GM21576 (cell line): ENCODE data around the gene TEAD1.
A peak's percentile ranks its signal among the peaks of the same experiment; 100 is the strongest.

Experiments
- ATAC-seq: cut with Tn5 transposase; IDR thresholded peaks from one replicate; pipeline ENCODE4 v1.9.1; 2021; ENCODE audit warnings: mild to moderate bottlenecking, moderate library complexity; ENCODE audit not compliant: unreplicated experiment

TEAD1 gene

DNA sequence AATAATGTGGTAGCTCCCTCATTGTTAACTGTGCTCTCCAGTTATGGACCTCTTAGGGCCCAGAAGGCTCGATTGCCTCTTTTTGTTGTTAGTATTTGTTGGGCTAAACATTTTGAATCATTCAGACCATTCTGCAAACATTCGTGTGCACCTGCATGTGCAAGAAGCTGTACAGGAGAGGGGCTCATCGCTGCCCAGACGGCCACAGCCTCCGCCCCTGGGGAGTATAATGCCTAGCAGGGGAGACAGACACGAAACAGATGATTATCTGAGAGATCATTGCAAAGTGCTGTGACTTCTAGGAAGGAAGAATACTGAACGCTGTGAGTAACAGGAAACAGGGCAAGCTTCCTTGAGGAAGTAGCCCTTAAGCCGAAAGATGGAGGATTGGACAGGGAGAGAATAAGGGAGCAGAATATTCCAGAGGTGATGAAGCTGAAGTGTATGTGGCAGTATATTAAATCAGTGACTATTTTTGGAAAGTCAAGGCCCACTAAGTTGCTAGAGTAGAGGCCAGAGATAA is 211.6 kb downstream of the TEAD1 start:
- no peak for ATAC-seq

DNA sequence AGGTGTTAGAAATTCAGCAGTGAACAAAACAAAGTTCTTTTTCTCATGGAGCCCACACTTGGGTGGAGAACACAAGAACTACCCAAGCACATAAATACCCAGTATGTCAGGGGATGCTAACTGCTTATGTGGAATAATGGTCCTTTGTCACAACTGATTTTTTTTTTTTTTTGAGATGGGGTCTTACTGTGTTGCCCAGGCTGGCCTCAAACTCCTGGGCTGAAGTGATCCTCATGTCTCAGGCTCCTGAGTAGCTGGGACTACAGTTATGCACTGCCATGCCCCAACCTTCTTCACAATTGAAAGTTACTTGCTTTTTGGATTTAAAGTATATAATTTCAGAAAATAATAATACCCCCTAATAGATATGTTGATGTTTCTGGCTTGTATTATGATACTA is 212.3 kb downstream of the TEAD1 start:
- ATAC-seq: no peak

DNA sequence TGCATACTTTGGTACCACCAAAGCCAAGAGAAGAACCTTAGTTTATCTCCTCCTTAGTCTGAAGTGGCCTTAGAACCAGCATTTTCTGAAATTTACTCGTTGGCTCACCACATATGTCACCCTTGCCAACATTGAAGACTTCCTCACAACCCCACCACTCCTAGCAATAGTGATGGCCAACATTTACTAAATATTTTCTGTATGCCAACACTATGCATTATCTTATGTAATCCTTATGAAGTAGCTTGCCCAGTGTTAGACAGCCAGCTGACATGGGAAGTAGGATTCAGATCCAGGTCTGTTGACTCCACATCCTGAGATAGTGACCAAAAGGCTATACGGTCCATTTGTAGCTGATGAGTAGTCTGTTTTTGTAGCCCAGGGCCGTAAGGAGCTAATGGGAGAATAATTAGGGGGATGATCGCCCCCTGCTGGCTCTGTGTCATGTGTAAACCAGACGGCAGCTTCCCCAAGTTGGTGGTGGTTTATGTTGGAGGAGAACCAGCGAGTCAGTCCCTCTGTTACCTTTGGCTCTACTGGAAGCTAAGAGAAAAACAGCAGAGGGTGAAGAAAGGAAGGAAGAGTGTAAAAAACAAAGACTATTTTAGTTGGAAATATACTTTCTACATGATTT is 214.4 kb downstream of the TEAD1 start:
- ATAC-seq: peak; percentile 58

DNA sequence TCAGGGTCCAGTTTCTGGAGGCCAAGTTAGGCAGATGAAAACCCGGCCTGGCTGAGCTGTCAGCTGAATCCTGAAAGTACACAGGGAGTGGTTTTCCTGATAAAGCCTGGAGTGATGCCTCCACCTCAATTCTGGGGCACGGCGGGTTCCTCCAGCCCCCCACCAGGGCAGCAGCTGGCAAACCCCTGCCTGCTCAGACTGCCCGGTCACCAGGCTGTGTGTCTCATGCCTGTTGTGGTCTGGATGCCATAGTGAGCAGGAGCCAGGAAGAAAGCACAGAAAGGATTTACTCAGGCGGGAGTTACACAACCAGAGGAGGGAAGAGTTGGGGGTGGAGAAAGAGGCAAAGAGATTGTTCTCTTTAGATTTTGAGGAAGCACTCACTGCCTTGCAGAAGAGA is 215.0 kb downstream of the TEAD1 start:
- no peak for ATAC-seq

DNA sequence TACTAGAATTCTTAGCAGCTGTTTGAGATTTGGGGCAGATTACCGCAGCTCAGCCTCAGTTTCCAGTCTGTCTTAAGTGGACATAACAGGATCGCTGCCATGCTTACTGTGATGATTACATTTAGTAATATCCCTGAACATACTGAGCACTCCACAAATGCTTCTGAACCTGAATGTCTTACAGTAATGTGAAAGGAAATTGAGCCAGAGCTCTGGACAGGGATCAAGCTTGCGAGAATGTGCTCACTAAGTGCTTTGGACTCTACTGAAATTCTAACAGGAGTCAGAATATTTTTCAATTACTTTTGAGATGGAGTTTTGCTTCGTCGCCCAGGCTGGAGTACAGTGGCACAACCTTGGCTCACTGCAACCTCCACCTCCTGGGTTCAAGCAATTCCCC is 216.3 kb downstream of the TEAD1 start:
- ATAC-seq: no peak

DNA sequence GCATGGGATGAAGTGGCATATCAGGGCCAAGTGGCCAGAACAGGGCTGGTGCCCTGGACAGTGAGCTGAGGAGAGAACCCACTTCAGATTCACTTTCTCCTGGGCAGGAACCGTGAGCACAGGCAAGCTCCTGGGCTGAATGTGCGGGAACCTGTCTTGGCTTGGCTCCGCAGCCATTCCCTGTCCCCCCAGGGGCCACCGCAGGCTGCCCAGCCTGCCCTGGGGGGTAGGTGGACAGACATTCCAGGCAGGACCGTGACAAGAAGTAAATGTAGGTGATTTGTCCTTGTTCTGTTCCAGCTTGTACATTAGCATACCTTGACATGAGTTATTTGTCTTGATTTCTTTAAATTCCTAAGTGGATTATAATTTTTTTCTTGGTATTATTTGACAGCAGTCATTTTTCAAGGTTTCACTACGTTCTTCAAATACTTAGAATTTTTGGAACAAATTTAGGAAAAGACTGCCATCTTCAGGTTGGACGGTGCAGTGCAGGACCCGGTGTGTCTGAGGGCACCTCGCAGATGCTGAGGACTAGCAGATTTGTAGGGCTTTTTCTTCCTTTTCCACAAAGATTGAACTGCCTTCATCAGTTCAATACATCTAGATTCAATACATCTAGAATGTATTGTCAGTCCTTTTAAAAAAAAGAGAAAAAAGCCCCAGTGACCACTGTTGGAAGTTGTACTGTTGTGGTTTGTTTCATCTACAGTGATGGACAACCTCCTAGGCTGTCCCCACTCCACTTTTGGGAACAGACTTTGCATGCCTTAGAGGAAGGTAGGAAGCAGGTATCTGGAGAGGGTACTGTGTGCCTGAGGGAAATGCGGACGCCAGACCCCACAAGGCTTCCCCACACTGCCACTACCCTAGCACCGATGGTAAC is 219.8 kb downstream of the TEAD1 start:
- ATAC-seq: no peak

DNA sequence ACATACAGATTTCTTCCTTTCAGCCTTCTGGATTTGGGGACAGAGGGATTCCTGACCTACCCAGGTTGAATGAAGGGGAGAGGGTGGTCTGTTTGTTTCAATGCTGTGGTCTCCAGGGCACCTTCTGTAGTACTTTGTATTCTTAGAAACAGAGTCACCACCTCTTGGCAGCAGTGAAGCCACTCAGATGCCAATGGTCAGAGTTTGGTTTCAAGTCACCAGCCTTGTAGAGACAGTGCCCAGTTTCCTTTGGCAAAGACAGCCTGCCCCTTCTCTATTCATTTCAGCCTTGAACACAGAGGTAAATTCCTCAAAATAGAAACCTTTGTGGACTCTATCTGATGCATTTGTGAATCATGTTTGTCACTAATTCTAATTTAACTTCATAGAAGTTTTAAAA is 223.2 kb downstream of the TEAD1 start:
- no peak for ATAC-seq

DNA sequence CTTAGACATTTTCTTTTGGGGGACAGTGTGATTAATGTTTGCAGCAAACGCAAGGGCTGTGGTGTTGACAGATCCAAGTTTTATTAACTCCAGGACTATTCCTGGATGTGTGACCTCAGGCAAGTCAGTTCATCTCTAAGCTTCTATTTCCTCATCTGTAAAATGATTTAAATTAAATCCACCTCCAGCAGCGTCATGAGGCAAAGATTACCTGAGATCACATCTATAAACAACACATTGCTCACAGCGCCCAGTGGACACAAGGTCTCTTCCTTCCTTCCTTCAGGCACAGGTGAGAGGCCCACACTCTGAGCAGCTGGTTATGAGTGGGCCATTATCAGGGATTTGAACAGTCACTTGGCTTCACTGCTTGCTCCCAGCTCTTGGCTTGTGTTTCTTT is 223.6 kb downstream of the TEAD1 start:
- ATAC-seq: no peak

DNA sequence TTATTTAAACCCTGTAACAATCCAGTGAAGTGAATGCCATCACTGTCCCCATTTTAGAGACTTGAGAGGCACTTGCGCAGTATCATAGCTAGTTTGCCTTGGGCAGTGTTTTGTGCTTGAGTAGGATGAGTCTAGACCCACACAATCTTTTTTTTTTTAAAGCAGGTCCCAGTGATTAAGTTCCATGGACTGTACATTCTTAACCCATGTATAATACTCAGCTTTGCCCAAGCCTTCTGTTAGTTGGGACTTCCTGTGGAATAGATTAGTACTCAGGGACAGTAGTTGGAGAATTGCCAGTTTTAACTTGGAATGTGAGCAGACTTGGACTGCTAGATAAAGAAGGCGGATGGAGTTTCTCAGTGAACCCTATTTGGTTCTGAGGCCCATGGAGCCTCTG is 226.3 kb downstream of the TEAD1 start:
- no peak for ATAC-seq

DNA sequence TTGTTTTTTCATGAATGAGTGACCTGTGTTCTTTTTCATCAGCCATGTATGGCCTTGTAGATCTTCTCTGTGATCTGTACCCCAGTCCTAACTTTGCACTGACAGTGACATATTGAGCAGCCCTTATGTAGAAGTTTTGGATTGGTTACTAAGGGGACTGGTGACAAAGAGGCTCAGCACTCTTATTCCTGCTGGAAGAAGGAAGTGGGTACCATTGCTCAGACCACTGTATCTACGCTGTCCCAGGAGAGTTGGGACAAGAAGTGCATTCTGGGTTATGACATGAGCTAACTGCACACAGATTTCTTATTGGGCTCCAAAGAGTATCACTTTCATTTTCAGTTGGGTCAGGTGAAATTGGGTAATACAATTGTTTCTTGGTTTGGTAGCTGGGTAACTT is 227.1 kb downstream of the TEAD1 start:
- no peak for ATAC-seq

DNA sequence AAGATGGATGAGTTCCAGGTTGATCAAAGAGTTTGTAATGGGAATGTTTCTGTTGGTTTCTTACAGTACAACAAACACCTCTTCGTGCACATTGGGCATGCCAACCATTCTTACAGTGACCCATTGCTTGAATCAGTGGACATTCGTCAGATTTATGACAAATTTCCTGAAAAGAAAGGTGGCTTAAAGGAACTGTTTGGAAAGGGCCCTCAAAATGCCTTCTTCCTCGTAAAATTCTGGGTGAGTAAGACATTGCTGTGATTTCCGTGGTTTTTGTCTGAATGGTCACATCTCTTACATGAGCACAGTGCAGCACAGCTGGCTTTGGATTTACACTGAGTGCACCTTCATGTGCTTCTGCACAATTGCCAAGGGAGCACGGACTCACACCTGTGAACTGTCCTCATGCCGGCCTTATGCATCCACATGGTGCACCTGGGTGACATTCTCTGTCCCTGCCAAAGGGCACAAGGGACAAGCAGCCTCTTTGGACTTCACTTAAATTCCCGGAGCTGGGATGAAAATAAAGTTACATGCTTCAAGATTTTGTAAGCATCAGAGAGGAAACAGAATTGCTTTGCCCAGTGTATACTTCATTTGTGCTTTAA is 227.8 kb downstream of the TEAD1 start:
- no peak for ATAC-seq

DNA sequence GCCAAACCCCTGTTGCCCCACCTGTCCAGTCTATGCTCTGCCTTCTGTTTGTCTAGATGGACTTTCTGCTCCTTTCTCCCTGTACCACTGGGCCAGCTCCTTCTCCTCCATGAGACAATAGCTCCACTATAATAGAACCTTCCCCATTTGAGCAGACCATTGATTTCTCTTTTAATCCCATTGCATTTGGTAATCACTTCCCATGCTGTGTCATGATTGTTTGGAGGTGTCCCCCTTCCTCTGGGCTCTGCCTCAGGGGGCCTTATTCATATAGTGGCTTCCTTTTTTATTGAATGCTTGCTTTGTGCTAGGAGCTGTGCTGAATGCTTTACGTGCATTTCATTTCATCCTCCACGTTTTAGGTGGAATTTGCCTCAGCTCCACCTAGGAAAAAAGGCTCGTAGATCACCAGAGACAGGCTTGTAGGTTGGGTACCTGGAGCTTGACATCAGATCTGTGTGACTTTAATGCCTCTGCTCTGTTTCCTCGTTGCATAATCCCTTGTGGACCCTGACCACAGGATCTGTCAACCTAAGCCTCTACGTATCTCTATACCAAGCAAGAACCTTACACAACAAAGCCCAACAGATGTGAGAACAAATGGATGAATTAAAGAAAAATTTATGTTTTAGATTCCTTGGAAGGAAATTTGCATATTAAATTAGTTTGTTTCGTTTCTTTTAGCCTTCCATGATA is 228.7 kb downstream of the TEAD1 start:
- ATAC-seq: no peak

DNA sequence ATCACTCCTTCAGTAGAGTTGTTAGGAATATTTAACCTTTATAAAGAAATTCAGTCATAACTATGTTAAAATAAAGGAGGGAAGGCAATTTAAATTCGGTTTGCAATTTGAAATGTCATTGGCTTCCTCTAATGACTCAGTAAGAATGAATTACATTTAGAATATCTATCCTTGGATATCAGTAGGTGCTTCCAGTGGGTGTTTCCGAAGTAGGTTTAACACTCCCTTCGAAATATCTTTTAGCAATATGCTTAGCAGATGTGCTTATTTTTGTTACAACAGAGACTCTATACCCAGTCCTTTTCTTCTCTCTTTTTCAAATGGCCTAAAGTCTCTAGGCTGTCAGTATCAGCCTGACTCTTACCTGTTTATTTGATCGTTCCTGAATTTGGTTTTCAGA is 231.2 kb downstream of the TEAD1 start:
- no peak for ATAC-seq

DNA sequence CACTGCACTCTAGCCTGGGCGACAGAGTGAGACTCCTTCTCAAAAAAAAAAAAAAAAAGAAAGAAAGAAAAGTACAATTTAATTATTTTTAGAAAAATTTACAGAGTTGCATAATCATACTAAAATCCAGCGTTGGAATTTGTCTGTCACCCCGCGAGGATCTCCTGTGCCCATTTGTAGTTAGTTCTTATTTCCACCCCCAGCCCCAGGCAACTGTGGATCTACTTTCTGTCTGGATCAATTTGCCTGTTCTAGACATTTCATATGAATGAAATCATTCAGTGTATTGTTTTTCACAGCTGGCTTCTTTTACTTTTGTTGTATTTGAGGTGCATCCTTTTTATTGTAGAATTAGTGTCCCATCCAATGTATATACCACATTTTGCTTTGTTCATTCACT is 232.3 kb downstream of the TEAD1 start:
- no peak for ATAC-seq

DNA sequence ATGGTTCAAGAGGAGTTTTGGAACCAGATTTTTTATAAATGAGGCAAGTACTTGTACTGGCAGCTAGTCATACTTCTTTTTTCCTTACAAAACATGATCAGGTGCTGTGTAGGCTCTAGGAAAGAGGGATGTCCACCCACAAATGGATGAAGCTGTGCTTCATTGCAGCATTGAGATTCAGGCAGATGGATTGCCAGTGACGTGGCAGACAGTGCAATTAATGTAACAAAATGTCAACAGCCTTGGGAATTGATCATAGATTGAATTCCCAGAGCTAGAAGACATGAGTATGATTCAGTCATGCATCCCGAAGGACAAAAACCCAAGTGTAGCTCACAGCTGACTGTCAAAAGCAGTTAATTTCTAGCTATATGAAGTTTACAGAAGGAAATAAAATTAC is 235.7 kb downstream of the TEAD1 start:
- no peak for ATAC-seq

DNA sequence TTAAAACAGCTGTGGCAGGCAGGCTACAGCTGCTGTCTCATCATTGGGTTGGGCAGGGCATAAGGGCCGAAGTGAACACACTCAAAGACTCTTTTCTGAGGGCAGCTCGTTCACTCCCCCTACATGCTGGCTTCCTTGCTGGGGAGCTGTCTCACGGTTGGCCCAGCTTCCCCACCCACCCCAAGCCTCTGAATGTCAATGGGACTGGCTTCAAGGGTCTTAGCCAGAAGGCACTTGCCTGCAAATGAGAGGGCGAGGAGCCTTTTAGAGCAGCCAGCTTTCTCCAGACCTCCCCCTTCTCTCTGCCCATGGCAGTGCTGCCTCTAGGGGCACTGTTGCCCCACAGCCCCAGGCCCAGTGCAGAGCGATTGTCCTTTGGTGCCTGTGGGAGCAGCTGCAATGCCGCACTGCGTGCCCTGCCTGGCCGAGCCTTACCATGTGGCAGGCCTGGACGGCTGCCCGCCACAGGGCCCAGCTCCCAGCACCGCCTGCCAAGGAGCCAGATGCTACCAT is 240.2 kb downstream of the TEAD1 start:
- no peak for ATAC-seq

DNA sequence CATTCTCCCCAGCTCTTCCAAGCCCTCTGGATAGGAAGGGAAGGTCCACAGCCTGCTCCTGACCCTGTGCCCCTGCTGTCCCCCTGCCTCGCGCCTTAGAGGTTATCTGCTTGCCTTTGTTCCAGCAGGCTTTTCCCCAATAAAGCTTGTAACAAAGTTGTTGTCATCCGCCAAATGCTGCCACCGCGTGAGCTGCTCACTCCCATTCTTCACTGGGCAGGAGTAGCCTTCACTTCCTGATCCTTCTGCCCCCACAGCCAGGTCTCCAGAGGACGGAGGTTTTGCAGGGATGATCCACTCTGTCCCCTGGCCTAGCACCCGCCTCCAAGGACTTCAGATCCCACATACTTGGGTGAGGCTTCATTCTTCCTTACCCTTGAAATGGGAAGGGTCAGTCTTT is 240.9 kb downstream of the TEAD1 start:
- no peak for ATAC-seq

DNA sequence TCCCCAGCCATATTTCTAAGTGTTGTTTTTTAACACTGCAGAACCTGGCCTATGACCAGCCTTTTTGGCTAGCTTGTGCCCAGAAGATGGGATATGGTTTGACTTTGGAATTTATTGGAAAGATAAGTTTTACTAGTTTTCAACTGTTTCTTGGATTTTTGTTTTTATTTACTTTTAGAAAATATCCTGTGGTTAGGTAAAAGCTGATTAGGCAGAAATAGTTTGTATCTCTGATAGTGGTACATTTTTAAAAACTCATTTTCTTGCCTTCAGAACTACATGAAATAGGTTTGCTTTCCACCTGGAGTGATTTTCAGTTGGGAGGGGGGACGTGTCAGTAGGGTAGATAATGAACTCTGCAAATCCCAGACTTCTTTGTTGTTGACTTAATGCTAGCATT is 243.6 kb downstream of the TEAD1 start:
- ATAC-seq: no peak

DNA sequence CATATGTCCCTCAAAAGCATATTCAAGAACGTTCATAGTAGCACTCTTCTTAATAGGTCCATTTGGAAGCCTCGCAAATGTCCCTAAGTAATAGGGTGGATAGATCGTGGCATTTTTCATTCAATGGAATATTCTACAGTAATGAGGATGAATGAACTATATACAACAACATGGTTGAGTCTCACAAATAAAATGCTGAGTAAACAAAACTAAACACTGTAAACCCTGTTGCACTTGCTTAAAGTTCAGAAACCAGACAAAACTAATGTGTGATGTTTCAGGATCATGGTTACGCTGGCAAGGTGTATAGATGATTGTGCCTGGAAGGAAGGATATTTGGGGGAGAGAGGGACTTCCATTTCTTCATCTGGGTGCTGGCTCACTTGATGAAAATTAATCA is 244.4 kb downstream of the TEAD1 start:
- ATAC-seq: no peak

DNA sequence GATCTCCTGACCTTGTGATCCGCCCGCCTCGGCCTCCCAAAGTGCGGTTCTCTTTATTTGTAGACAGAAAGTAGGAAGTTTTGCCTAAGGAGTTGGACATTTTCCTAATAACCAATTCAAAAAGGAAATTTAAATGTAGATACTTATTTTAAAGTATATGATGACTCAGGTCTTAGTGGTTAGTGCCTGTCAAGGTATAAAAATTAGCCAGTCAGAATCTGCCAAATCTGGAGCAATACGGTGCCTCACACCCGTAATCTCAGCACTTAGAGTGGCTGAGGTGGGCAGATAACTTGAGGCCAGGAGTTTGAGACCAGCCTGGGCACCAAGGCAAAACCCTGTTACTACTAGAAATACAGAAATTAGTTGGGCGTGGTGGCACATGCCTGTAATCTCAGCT is 248.2 kb downstream of the TEAD1 start:
- no peak for ATAC-seq

DNA sequence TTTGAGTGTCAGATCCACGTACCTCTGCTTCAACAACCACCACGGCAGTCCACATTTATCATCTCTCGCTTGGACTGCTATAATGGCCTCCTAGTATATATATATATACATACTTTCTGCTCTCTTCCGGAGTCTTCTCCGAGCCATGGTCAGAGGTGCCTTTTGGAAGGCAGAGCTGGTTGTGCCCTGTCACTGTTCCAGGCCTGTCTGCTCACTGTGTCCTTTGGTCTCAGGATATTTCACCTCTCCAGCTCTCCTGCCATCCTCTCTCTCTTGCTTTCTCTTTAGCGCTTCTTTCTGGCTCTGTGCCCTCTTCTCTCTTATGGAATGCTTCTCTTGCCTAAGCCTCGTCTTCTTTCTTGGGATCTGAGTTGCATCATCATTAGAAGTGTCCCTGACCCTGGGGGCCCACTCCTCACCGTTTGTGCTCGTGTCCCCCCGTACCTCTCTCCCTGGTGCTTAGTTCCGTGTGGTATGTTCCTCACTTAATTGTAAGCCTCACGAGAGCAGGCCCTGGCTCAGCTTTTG is 248.8 kb downstream of the TEAD1 start:
- no peak for ATAC-seq
